Stimulated activated CD4-positive, alpha-beta T cell treated with anti-CD3 and anti-CD28 coated beads, Interleukin-15, amount 100 ng/mL, for 1 hour (primary cell): ENCODE data around the gene DLG2.
"Not testable (repeated sequence)": the region's sequence is repeated elsewhere in the genome, so short reads cannot be mapped to it uniquely, and the experiment has no call there.

Experiments
- DNase-seq, 2 donors: peaks; one replicate each; pipeline ENCODE4 v3.0.0-alpha.2; 2020; ENCODE audit warnings: low read depth in 1 of 2, low spot score in 1 of 2

The DLG2 gene

DNA sequence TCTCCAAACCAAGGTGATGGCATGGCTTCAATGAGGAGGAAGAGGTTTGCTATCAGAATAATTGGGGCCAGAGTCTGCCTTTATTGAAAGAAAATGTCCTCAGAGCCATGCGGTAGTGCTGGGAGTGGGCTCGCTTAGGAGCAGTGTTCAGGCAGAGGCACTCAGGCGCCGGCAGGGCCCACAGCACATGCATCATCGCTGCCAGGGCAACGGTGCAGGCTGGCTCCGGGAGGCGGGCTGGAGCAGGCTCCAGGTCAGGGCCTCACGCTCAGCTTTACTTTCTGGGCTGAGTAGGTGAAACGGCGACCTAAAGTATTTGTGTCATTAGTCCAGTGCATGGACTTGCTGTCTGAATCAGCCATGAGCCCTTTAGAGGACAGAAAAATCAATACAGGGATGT is 2171.1 kb downstream of the DLG2 start:
- no peak for DNase-seq

DNA sequence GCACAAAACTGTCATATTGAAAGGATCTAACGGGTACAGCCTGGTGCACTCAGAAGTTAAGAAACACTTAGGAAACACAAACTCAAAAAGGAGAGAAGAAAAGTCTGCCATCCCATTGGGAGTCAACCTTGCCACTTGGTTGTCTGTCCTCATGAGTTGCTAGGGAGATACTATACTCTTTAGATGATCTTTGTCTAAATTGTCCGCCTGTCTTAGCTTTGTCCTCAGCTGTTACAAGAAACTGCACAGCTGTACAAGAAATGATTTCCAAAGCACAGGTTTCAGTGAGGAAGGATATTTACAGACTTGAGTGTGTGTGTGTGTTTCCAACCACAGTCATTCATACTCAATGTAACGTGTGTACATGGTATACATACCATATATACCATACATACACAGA is 2171.8 kb downstream of the DLG2 start:
- no peak for DNase-seq

DNA sequence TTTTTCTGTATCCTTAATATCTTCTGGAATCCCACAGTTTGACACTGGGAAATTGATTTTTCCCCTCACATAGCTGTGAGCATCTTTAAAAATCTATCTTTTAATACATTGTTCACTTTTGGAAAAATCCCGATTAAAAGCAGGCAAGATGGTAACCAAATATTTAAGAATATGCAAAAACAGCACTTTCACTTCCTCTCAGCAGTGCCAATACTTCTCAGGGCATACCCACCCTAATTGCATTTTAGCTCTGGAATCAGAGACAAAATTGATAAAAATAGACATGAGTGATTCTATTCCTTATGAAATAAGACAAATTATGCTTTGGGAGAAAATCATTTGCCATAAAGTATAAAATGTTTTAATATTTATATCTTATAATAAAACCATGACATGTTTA is 2172.5 kb downstream of the DLG2 start:
- no peak for DNase-seq

DNA sequence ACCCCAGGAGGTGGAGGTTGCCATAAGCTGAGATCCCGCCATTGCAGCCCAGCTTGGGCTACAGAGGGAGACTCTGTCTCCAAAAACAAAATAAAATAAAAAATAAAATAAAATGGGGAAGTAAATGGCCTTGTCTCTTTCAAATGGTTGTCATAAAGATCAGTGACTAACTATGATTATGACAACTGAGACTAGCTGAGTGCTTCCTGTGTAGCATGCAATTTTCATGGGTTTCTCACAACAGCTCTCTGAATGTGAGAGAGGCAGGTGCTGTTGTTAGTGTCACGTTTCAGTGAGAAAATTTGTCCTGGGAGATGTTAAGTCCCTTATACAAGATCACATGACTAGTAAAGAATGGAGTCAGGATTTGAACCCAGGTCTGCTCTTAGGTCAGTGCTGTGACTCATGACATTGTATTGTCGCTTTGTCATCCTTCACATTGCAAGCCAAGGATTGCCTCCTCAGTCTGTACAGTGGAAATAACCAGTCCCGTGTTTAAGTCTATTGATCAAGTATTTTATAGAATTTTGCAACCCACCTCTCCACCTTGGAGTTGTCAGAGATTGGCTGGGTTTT is 2177.7 kb downstream of the DLG2 start:
- no peak for DNase-seq

DNA sequence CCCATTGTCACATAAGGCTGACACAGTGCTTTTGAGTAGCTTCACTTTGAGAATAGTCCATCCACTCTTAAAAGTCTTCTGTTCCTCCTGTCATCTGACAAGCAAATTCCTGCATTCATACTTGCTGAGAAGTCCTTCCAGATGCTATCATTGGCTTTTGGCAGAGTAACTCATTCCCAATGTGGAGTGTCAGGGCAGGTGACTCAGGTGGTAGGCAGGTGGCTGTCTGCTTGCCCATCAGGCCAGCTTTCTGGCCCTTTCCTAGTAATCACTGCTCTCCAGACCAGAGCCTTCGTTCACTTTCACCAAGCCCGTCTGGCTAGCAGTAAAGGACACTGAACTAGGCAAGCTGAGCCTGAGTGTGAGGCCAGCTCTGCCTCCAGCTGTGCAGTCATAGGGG is 2178.5 kb downstream of the DLG2 start:
- DNase-seq, result no peak

DNA sequence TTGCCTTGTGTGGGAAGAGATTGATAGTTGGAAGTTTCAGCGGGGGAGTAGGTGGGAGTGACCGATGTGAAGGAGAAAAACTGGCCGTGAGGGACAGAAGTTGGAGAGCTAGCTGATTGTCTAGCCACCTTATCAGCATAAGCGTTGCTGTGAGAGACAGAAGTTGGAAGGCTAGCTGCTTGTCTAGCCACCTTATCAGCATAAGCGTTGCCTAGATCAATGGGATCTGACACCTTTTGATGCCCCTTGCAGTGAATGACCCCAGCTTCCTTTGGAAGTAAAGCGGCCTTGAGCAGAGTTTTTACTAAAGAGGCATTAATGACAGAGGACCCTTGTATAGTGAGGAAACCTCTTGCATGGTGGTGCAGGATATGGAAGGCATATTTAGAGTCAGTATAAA is 2183.3 kb downstream of the DLG2 start:
- not testable (repeated sequence) for DNase-seq

DNA sequence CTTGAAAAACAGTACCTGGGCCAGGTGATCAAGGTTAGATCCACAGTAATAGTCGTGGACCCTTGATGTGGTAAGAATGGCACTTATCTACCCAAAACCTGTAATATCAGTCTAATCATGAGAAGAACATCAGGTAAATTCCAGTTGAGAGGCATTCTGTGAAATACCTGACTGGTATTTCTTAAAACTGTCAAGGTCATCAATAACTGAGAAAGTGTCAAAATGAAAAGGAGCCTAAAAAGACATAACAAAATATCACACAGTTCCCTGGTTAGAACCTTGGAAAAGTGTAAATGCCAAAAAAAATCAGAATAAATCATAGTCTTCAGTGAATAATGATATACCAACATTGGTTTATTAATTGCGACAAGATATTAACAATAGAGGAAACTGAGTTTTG is 2185.5 kb downstream of the DLG2 start:
- DNase-seq, result no peak

DNA sequence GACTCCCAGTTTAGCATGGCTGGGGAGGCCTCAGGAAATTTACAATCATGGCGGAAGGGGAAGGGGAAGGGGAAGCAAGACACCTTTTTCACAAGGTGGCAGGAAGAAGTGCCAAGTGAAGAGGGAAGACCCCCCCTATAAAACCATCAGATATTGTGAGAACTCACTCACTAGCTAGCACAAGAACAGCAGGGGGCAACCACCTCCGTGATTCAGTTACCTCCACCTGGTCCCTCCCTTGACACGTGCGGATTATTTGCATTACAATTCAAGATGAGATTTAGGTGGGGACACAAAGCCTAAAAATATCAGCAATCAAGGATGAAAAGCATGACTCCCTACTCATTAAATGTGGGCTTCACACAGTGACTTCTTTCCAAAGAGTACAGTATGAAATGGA is 2186.0 kb downstream of the DLG2 start:
- no peak for DNase-seq

DNA sequence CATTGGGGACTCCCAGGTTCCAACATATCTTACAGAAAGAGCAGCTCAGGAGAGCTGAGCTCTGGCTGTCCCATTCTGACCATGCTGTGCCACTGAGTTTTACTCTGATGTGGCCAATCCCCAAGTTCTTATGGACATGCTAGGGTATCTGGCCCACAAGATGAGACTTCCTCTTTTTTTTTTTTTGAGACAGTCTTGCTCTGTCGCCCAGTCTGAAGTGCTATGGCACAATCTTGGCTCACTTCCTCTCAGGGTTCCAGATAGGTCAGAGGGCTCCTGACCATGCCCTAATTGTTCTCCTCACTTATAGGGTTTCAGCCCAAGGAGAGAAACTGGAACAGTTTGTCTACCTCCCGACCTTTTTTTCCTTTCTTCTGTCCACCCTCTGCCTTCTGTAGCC is 2188.7 kb downstream of the DLG2 start:
- DNase-seq, result no peak

DNA sequence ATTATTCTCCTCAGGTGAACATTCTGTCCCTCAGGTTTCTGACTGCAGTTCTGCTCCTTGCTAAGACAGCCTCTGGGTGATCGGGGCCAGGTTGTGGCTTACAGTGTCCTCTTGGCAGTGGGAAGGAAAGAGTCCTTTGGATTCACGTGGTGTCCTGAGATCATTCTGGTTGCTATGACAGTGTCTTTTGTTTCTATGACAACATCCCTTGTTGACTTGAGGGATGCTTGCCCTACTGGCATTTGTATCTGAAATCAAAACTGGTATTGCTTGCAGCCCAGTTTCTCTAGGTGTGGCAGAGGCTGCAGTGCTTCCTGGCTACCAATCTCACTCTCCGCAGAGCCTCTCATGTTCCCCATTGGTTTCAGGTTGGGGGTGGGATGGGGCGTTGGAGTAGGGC is 2189.2 kb downstream of the DLG2 start:
- DNase-seq, result no peak

DNA sequence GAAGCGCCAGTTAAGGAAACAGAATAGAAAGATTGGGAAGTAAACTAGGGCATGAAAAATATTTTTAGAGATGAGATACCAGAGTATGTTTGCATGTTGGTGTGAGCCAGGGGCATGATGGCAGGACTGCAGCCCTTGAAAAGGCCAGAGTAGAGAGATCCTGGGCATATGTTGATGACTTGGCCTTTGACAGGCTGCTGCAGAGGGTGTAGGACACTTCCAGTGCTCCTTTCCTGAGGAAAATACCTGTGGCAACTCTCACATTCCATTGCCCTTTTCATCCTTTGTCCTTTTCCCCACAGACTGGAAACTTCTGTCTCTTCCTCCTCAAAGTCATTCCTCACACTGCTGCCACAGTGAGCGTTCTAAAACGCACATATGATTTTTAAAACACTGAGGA is 2190.3 kb downstream of the DLG2 start:
- DNase-seq, result no peak

DNA sequence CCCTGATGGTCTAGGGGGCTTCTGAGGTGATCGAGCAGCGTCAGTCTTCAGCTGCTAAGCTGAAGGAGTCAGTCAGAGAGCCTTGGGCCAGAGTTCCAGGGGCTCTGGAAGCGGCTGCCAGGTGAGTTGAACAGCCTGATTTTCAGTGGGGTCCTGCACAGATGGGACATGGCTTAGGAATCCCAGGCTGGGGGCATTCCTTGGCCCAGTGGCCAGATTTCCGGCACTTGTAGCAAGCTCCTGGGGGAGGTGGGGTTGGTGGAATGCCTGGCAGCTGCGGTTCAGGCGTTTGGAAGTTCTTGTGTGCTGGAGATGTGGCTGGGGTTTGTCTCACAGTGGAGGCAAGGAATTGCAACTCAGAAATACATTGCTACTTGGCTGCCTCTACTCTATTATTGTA is 2192.3 kb downstream of the DLG2 start:
- not testable (repeated sequence) for DNase-seq

DNA sequence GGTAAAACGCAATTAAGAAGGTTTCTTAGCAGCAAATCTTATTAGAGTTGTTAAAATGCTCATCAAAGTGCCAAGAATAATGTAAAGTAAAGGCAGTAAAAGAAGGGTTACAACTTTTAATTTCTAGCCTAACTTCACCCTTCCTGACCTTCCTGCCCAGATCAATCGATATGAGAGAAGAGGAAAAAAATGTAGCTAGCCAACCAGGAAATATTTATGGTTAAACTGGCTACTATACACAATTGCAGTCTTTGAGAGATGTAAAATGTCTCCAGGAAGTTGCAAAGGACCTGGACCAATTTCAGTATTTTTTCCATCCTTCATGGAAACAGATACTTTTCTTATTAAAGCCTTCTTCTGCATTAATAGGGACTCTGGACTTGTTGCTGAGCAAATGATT is 2199.2 kb downstream of the DLG2 start:
- DNase-seq, result no peak

DNA sequence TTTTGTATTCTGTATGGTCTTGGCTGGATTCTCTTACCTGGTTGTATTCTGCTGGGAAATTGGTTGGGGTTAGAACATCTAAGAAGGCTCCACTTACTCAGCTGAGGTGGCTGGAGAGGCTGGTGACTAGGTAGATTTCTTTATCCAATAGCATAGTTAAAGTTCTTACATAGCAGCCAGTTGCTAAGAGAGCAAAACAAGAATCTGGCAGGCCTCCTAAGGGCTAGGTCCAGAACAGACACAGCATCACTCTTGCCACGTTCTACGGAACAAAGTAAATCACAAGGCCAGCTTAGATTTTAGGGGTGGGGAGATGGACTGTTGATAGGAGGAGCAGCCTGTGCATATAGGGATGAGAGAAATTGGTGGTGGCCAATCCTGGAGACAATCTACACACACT is 2199.6 kb downstream of the DLG2 start:
- no peak for DNase-seq

DNA sequence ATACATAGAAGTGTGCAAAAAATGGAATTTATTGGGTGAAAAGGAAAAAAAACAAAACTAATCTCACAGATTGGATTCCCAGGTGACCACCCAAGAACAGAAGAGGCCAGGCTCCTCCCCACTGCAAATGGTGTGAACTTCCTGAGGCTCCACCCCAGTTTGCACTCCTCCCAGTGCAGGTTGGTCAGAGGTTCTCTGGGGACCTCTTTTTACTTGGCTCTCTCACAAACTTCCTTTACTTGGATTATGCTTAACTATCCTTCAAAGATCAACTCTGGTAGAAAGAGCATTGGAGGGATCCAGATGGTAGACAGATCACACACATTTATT is 2202.0 kb downstream of the DLG2 start:
- DNase-seq, result no peak

DNA sequence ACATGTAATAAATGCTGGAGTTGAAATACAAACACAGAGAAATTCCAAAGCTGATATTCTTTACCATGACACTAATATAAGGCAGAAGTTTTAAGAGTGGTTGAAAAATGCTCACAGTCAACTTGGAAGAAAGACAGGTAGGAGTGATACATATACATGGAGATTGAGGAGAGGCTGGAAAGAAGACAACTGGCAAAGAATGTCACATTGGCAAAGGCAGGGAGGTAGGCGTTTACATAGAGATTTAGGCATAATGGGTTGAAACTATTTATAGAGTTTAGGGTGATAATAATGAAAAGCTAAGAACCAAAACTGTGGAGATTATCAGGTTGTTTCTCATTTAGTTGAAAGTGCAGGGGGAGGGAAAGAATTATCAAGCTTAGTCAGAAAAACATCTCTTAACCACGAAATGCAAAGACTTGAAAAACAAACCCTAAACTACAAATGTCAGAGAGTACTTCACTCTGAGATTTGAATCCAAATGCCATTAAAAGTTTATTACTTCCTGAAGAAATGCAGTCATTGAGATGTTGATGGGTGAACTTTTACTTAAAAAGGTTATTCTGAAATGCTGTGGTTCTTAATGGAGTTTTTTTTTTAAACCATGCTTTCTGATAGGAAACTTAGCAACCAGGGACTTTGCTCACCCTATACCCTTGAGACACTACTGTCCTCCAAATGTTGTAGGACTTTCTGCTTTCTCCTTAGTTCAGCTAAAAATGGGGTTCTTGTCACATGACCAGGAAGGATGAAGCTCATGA is 2202.6 kb downstream of the DLG2 start:
- no peak for DNase-seq

DNA sequence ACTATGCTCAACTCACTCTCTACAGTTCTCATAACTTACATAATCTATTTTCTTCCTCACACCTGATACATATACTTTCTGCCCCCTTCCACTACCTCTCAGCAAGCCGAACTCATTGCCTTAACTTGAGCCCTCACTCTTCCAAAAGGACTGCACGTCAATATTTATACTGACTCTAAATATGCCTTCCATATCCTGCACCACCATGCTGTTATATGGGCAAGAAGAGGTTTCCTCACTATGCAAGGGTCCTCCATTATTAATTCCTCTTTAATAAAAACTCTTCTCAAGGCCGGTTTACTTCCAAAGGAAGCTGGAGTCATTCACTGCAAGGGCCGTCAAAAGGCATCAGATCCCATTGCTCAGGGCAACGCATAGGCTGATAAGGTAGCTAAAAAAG is 2204.5 kb downstream of the DLG2 start:
- not testable (repeated sequence) for DNase-seq

DNA sequence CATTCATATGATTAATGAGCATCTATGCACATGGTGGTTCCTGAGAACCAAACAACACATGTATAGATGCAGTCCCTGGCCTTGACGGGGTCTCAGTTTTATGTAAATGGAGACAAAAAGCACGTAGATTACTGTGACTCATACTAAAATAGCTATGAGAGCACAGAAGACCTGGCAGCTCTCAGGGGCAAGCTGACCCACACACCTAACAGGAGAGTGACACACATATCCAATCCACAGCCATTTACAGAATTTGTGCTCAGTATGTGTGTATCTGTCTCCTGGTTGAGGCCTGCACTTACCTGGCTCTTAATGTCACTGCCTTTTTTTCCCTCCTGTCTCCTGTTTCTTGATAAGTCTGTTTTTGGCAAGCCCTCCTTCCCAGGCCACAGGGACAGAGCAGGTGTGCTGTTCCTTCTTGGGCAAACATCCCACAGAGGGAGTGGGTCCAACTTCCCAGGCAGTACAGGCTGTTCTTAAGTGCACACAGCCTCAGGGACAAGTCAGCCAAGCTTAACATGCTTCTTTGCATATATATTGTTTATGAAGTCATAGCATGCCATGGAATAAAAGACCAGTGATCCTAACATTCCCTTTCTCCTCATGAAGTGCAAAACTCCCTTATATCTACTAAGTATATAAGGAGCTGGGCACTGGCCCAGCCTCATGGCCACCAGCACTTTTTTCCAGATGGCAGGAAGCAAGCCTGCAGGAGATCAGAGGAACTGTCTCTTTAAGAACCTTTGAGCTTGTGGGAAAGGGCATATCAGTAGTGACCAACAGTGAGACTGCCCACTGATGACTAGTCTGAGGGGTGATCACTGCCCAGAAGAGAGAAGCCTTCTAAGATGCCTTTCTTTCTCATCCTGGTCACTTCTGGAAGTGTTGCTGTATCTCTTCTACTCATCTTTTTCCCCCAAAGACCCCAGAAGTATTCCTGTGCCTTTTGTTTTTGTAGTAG is 2216.3 kb downstream of the DLG2 start:
- no peak for DNase-seq

DNA sequence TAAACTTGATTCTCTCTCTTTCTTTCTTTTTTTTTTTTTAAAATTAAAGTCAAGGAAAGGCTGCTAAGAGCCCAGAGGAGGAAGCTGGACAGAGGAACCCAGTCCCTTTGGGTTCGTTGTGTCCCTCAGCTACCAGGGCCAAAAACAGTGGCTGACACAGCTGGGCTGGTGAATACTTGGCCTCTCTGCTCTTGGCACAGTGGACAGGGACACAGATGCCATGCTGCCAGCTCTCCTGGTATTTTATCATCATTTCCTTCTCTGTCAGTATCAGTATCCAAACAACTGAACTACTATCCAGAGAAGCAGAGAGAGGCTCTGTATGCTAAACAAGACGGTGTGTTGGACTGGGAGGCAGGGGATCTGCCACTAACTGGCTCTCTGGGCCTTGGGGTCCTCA is 2217.3 kb downstream of the DLG2 start:
- no peak for DNase-seq

DNA sequence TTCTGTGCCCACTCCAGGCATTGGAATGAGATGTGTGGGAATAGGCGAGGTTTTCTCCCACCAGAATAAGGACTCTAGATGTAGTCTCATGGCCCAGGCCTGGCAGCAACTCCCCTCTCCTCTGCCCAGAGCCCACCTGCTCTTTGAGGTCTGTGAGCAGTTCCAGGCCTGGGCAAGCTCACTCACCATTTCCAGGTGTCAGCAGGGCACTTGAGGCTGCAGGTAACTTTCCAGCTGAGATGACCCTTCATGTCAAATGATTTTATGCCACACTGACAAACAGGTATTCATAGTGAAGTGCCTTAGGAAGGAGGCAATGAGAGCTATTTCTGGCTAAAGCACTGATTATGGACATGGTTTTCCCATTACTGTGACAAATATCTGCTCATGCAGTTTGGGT is 2217.7 kb downstream of the DLG2 start:
- DNase-seq, result no peak

DNA sequence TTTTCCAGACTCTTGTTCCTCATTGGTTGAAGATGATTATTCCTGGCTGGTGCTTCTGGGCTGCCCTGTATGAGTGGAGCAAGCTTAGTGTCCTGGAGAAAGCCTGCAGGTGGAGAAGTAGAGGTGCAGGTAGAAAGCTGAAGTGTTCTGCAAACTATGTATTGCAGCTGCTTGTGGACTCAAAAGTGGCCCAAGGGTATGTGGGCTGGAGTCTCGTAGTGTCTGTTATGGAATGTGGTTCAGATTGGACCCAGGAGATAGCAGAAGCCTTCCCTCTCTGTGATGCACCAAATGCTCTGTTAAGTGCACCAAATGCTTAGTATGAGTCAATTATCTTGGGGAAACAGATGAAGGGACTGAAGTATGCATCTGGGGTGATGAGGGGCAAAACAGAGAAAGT is 2218.2 kb downstream of the DLG2 start:
- no peak for DNase-seq
